ENCODE measurements around the gene TBC1D23.

The TBC1D23 gene

DNA sequence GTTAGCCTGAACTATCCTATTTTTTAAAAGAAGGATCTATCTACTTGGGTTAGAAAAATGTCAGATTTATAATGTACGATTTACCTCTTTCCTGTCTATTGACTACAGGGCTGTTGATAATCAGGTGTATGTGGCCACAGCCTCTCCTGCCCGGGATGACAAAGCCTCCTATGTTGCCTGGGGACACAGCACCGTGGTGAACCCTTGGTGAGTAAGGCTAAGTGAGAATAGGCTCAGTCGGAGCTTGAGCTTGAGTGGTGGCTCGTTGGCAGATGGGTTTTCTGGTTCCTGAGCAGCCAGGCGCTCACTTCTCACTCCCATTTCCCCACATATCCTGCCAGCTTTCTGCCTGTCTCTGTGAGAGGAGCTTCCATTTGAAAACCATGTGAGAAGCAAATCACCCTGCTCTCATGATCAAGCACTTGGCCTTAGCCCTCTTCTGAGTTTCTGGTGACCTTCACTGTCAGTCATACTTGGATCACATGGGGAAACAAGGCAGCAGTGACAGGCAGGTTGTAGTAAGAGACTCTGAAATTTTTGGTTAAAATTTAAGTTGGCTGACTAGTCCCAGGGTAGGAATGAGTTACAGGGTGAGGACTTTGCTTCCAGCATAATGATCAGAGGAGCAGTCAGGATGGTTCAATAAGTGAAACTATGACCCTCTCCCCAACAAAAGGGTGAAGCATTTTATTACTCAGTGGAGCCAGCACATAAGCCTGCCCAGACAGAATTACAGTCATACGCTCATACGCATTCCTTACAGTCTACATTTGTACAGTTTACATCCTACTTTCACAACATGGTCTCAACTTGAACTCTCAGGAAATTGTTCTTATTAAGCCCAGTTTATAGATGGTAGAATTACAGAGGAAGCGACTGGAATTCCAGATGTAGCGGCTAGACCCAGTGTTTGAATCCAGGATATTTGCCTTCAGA lies 91.8 kb downstream of the TBC1D23 start:
- no peak for DNase-seq (ENCODE audit: low read depth)

DNA sequence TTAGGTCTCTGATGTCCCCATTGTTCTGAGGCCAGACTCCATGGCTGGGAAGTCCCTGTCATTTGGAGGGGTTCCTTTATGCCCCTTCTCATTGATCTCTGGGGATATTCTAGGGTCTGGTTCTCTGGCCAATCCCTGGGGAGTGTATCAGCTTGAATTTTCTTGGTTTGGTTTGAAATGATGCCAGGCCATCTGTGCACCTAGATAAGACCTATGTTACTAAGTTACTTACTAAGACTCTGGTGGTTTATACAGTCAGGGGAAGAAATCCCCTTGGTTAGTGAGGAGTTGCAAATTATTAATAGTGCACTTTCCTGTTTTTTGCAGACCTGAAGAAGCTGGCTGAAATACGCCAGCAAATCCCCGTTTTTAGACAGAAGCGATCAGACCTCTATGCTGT lies 94.1 kb downstream of the TBC1D23 start:
- DNase-seq (ENCODE audit: low read depth): no peak

GRCh38 chr3:100358413-100358812 lies 97.6 kb downstream of the TBC1D23 start:
- DNase-seq (ENCODE audit: low read depth): no peak

DNA sequence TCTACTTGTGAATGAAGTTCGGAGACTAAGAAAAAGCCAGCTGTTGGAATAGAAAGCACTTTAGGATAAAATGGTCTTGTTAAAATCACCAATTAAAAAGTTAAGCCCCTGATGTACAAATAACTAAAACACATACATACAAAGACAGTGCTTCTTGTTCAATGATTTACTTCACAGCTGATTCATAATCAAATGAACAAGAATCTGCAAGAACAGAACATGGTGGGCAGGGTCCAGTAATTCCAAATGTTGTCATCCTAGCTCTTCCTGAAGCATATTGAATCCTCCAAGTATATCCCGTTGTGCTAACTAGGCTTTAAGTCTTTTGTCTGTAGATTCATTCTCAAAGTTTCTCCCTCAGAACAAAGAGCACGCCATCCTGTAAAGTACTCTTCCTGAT lies 98.2 kb downstream of the TBC1D23 start:
- DNase-seq (ENCODE audit: low read depth): no peak

- DNase-seq (ENCODE audit: low read depth): no peak
These were observed 100.1 kb downstream of the TBC1D23 start for GRCh38 chr3:100360757-100361496.

- DNase-seq (ENCODE audit: low read depth): no peak
These were observed 101.1 kb downstream of the TBC1D23 start for GRCh38 chr3:100361897-100362296.

GRCh38 chr3:100364421-100364820 lies 103.6 kb downstream of the TBC1D23 start:
- DNase-seq (ENCODE audit: low read depth): no peak

DNA sequence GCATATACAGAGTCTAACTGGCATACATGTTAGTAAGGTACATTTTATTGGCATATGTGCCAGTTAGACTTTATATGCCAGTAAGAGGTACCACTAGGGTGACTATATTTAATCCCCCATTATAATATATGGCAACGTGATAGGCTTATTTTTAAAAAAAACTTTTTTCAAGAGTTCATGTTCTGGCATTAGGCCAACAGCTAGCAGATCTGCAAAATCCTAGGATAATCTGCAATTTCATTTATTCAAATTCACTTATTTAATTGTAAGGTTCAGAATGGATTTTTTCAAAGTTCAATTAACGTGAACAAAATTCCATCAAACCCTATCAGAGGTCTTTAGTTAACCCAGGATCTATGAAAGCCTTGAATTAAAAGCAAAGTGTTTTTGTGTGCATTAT lies 105.6 kb downstream of the TBC1D23 start:
- no peak for DNase-seq (ENCODE audit: low read depth)

GRCh38 chr3:100368441-100368840 lies 107.6 kb downstream of the TBC1D23 start:
- no peak for DNase-seq (ENCODE audit: low read depth)

DNA sequence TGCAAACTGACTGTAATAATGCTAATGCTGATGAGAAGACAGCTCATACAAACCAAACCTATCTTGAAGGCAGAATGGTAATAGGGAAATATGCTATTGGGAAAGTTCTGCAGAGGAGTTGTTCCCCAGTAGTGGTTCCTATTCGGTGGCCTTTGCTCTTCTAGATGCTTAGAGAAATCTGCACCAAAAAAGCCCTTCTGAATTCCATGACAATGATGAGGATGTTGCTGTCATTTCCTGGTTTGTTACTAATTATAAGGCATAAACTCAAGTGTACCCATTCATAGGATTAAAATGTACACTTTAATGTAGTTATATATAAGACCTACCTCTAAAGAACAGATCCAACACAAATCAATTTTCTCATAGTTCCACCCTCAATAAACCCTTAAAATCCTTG lies 110.0 kb downstream of the TBC1D23 start:
- peak; percentile 62 for DNase-seq (ENCODE audit: low read depth)

DNA sequence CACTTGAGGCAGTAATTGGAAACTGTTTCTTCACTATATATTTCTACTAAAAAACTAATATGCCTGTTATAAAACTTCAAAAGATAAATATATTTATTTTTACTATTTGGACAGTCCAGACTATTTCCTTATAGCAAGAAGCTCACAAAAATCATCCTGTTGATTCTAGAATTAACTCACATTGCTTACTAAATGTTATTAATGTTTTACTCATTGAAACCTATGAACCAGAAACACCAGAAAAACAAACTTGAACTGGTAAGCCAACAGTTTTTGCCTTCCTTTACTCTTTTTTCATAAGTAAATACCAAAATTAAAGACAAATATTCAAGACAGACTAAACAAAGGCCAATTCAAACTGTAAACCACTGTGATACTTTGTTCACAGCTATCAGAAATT lies 113.7 kb downstream of the TBC1D23 start:
- no peak for DNase-seq (ENCODE audit: low read depth)
